ENCODE data around the gene FOXI2.

FOXI2 gene

DNA sequence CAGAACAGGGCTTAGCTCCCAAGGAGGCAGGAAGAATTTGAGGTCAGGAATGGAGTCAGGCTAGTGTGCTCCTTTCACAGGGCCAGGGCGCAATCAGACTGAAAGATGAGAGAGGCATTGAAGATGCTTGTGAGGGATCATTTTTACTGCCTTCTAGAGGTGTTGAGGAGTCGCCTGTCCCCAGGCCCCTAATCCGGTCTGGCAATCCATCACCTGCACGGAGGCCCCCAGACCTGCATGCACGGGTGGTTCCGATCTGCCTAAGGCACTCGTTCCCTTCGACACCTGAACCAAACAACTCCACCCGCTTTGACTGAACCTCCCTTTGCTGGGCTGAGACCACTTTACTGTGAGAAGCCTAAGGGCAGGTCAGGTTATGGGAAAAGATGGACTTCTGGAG is 8.0 kb downstream of the FOXI2 start:
- DNase-seq = no peak

DNA sequence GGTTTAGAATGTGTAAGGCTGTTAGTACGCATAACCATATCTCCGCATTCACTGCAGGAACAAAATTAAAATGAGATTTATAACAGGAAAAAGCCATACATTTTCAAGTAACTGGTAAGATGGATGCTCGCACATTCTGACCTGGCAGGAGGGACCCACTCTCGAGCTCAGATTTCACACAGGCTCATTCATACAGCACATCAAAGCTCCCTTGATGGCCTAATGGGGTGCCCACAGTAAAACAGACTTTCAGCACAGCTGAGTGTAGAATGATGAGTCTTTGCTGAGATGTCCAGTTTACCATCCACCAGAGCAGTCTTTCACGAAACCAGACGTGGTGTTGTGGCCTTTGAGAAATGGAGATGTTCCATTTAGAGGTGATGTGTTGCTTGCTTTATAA is 8.9 kb downstream of the FOXI2 start:
- no peak for DNase-seq

DNA sequence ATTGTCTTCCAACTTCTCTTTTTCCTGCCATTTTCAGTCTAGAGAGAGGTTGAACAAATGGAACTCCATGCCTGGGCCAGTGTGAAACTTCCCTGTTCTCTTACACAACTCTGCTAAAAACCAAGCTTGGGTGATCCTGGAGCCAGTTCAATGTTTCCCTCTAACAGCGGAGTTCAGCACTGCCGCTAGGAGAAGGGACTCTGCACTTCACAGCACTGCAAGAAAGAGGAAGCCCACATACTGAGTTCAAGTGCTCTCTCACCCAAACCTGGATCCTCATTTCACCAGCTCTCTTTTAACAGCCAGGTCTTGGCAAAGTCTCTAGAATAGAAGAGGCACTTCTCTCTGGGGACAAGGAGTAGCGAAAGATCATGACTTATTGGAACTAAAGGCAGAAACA is 18.8 kb downstream of the FOXI2 start:
- peak; percentile 28 to 43 for DNase-seq

DNA sequence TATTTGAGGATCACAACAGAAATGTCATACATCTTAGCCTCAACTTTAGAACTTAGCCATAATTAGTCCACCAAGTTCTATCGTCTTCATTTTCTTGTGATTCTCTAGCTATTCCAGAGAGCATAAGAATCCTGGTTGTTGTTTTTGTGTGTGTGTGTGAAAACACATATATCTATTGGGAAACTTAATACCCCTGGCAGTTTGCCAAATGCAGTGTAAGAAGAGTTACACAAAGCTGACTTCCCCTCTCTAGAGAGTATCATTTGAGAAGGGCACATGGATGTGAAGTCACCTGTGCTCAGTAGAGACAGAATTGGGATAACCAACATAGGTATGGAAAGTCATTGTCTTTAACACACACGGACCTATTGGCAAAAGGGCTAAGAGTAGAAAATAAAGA is 19.3 kb downstream of the FOXI2 start:
- no peak for DNase-seq

DNA sequence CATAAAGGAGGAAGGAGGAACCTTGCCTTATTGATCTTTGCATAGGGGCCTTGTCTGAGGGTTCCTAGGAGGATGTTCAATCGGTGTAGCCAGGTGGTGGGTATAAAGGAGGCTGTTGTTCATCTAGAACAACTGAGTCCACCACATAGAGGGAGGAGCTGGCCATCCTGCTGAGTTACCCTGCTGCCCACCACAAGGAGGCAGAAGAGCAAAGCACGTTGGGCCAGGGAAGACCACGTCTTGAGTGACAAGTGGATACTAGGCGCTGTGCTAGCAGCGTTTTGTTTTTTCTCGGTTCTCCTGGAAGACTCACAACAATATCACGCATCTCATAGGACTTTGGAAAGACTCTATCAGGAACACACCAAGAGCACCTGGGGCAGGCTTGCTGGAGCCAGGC is 20.0 kb downstream of the FOXI2 start:
- DNase-seq = no peak

DNA sequence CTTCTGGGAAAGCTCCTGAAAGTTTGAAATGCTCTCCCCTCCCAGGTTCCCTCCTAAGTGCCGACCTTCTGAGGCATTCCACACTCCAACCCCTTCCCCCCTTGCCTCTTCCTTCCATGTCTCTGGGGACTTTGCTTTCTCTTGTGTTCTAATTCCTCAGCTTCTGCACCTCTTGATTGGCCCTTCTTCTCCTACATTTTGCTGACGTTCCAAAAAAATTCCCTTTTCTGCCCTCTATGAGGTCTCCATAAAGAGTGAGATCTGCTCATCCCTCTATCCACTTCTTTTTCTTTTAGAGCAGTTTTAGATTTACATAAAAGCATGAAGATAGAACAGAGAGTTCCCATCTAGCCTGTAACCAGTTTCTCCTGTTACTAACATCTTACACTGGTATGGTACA is 22.3 kb downstream of the FOXI2 start:
- no peak for DNase-seq

DNA sequence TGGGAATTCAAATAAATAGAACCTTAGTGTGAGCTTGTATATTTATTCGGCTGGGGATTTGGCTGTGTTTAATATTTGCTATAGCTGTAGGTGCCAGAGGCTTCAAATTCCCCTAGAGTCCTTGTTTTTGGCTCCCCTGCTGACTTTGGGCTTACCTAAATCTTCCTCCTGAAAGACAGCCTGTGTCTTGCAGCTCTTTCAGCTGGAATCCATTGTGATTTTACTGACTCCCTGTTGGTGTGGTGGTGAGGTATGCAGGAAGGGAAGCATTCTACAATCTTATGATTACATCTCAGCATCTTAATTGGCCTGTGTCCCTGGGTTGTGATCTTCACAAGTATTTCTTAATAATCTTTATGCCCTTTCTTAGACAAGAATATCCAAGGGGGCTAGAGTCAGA is 25.9 kb downstream of the FOXI2 start:
- DNase-seq = no peak

DNA sequence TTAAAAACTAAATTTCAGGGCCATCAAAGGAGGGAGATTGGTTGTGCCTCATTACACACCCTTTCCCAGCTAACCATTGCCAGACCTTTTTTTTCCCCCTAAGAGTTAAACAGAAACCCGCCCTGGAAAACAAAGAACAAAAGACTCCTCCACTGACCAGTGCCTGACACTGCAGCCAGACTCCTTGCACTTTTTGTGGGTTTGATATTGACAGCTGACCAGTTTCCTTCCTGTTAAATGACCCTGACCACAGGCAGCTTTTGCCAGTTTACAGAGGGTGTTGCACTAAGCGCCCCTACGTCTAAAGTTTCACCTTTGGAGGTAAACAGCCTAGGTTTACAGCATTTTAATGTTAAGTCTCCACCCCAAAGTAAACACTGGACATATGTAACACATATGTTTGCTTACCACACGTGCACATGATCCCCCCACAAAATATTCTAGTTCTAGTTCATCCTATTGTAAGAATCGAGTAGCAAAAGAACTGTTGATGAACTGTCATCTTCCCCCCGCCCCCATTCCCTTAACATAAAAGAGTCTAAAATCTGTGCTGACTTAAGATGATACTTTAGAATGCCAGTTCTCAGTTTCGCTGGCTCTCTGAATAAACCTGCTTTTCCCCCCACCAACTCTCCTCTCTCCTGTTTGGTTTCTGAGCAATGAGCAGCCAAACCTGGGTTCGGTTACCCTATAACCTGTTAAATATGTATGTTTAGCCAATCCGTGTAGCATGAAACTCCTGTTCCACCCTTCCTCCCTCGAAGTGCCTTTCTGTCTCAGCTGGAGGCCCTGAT is 38.0 kb downstream of the FOXI2 start:
- no peak for DNase-seq

DNA sequence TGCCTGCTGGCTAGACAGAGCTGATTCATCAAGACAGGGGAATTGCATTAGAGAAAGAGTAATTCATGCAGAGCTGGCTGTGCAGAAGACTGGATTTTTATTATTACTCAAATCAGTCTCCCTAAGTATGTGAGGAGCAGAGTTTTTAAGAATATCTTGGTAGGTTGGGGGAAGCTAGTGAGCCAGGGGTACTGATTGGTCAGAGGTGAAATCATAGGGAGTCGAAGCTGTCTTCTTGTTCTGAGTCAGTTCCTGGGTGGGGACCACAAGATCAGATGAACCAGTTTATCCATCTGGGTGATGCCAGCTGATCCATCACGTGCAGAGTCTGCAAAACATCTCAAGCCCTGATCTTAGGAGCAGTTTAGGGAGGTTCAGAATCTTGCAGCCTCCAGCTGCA is 39.8 kb downstream of the FOXI2 start:
- no peak for DNase-seq

DNA sequence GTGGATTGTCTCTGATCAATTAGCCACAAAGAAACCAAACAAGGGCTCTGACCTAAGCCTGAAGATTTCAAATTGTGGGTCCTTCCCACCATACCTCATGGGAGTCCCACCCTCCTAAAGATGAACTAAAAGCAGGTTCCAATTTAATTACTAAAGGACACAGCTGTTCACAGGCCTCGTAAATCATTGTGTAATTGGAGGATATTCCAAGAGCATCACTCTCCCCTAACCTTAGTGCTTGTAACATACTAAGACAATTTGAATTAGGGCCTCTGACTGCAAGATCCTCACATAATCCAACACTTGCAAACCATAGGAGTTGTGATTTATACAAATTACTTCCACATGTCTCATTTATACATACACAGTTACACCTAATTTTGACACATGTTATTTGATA is 44.4 kb downstream of the FOXI2 start:
- no peak for DNase-seq

DNA sequence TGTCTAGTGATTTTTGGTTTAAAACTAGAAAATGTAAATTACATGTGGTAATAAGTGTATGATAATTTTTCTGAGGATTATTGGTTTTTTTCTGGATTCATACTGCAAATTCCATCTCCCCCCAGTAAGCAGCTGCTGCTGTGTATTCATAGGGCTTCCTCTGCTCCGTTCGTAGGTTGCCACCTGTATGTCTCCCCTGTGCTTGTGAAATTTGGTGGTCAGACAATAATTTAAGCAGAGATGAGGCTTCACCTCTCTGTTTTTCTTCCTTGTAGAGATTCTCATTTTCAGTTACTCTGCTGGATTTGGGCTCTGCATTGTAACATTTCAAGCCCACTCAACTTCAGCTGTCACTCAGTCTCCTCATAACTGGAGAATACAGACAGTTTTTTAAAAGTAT is 50.9 kb downstream of the FOXI2 start:
- DNase-seq = no peak

DNA sequence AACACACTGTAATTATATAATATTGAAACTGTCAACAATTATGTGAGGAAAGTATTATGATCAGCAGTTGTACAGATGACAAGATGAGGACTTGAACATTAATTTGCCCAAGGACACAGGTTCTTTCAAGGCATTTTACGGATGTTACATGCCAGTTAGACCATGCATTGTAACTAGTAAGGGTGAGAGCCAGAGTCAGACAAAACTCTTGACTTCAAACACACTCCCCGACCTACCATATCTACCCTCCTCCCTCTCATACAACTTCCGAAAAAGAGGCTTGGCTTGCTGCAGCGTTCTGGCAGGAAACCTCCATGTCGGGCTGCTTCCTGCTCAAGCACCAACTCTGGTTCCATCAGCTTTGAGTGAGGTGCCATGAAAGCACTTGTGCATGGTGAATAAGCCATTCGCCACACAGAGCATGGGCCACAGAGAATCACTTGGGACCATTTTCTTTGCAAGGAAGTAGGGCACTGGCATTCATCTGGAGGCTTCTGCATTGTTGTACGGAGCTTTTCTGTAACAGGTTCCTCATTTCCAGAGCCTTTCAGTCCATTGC is 53.2 kb downstream of the FOXI2 start:
- DNase-seq = no peak

Data from inflammatory macrophage treated with lipopolysaccharide for 1 hour (primary cell).